Naive B cell (primary cell): Measurements from ENCODE around the gene SDR9C7. TPM values are rescaled to one million over a fixed set of nuclear protein-coding genes. Genes with fewer than 3 reads are reported as not detected.
A peak's percentile ranks its signal among the peaks of the same experiment; 100 is the strongest.
"Not testable (repeated sequence)": the region's sequence is repeated elsewhere in the genome, so short reads cannot be mapped to it uniquely, and the experiment has no call there.

Experiments used
- ATAC-seq, 2 donors: fragments of 150-1000 bp; cut with Tn5 transposase; 2 replicates each; pipeline ENCODE4 v1.10.0; 2021; ENCODE audit warnings: low read depth in 2 of 2, mild to moderate bottlenecking in 2 of 2, moderate library complexity in 2 of 2
- DNase-seq: peaks from one replicate; pipeline ENCODE4 v3.0.0; 2022
- H3K27ac Mint-ChIP-seq, 6 donors: one replicate each; pipeline ENCODE4 v1.8.0; 2020 to 2022; ENCODE audit warnings: mild to moderate bottlenecking in 6 of 6, mixed read lengths in 6 of 6, moderate library complexity in 5 of 6, inconsistent platforms in 2 of 6
- H3K27me3 Mint-ChIP-seq, 3 donors: one replicate each; pipeline ENCODE4 v1.8.0; 2021 to 2022; ENCODE audit warnings: mixed read lengths in 3 of 3, mild to moderate bottlenecking in 1 of 3
- H3K36me3 Mint-ChIP-seq, 2 donors: one replicate each; pipeline ENCODE4 v1.8.0; 2020 to 2022; ENCODE audit warnings: mixed read lengths in 2 of 2, inconsistent platforms in 1 of 2, mild to moderate bottlenecking in 1 of 2
- H3K4me1 Mint-ChIP-seq, 3 donors: one replicate each; pipeline ENCODE4 v1.8.0; 2020 to 2022; ENCODE audit warnings: mixed read lengths in 3 of 3, inconsistent platforms in 1 of 3, mild to moderate bottlenecking in 1 of 3, moderate library complexity in 1 of 3
- H3K4me3 Mint-ChIP-seq, 8 donors: one replicate each; pipeline ENCODE4 v1.8.0; 2020 to 2022; ENCODE audit warnings: mild to moderate bottlenecking in 8 of 8, mixed read lengths in 8 of 8, moderate library complexity in 8 of 8, inconsistent platforms in 2 of 8
- H3K9me3 Mint-ChIP-seq, 7 donors: one replicate each; pipeline ENCODE4 v1.8.0; 2020 to 2022; ENCODE audit warnings: mixed read lengths in 7 of 7, mild to moderate bottlenecking in 5 of 7, inconsistent platforms in 2 of 7, moderate library complexity in 1 of 7
- polyA plus RNA-seq, 6 donors: library from polyadenylated mRNA; unstranded; fragments of 300-500 nt; fragmentation: Illumina TruSeq; gene quantifications; one replicate each; pipeline ENCODE4 v1.2.3, GENCODE V29; 2021; ENCODE audit warnings: low read depth in 6 of 6

SDR9C7 gene
- polyA plus RNA-seq, 6 donors from 2014 or later = not detected

GRCh38 chr12:56963557-56963956 is 29.3 kb upstream of the SDR9C7 start:
- not testable (repeated sequence) for ATAC-seq
- peaks cover 0 to 12% of the 10 kb centered on the region in 2 donors for H3K36me3 Mint-ChIP-seq

GRCh38 chr12:56962247-56962646 is 28.0 kb upstream of the SDR9C7 start:
- H3K27ac Mint-ChIP-seq, ATAC-seq, H3K4me1 Mint-ChIP-seq, H3K4me3 Mint-ChIP-seq, DNase-seq: not testable (repeated sequence)
- H3K9me3 Mint-ChIP-seq = peaks cover 0 to 38% (median 16%) of the 10 kb centered on the region in 7 donors
- H3K36me3 Mint-ChIP-seq = peaks cover 7 to 20% of the 10 kb centered on the region in 2 donors
- peaks cover 15 to 40% (median 24%) of the 10 kb centered on the region in 3 donors for H3K27me3 Mint-ChIP-seq

More at GRCh38 chr12:56963557-56963956, 29.3 kb upstream of the SDR9C7 start:
- not testable (repeated sequence) for H3K27ac Mint-ChIP-seq, H3K4me3 Mint-ChIP-seq, H3K4me1 Mint-ChIP-seq, DNase-seq
- H3K9me3 Mint-ChIP-seq = peaks cover 0 to 28% (median 8%) of the 10 kb centered on the region in 7 donors
- H3K27me3 Mint-ChIP-seq = peaks cover 14 to 30% (median 16%) of the 10 kb centered on the region in 3 donors

- ATAC-seq = no peak
- peaks cover 7 to 20% of the 10 kb centered on the region in 2 donors for H3K36me3 Mint-ChIP-seq
- H3K4me1 Mint-ChIP-seq = no peaks in the 10 kb centered on the region
- H3K4me3 Mint-ChIP-seq = no peak overlapping the region
- H3K9me3 Mint-ChIP-seq = peaks cover 0 to 31% (median 16%) of the 10 kb centered on the region in 7 donors
- H3K27ac Mint-ChIP-seq = no peak overlapping the region
- peaks cover 13 to 41% (median 25%) of the 10 kb centered on the region in 3 donors for H3K27me3 Mint-ChIP-seq
- DNase-seq = no peak
Measured at GRCh38 chr12:56958422-56958821, 24.2 kb upstream of the SDR9C7 start.

GRCh38 chr12:56957229-56958052 is 23.2 kb upstream of the SDR9C7 start, which contains the start of gene RDH16:
Gene RDH16 (minus strand): TSS chr12:56957608. CDS start chr12:56957462, 146 bp downstream.
- peaks cover 0 to 28% (median 14%) of the 10 kb centered on the region in 7 donors for H3K9me3 Mint-ChIP-seq
- peaks cover 13 to 41% (median 30%) of the 10 kb centered on the region in 3 donors for H3K27me3 Mint-ChIP-seq
- no peaks in the 10 kb centered on the region for H3K4me1 Mint-ChIP-seq
- H3K4me3 Mint-ChIP-seq = peak within 1 kb of the TSS in 1 of 8 donors; percentile 63
- peaks cover 7 to 26% of the 10 kb centered on the region in 2 donors for H3K36me3 Mint-ChIP-seq
- ATAC-seq = no peak
- DNase-seq = no peak
- H3K27ac Mint-ChIP-seq = no peak within 1 kb of the TSS

- DNase-seq (no peak), ATAC-seq (no peak)
- Mint-ChIP-seq H3K27ac (no peak overlapping the region), H3K4me1 (no peaks in the 10 kb centered on the region), H3K36me3 (peaks cover 13 to 21% of the 10 kb centered on the region in 2 donors), H3K4me3 (no peak overlapping the region), H3K9me3 (peaks cover 0 to 22% (median 10%) of the 10 kb centered on the region in 7 donors), H3K27me3 (peaks cover 10 to 25% (median 25%) of the 10 kb centered on the region in 3 donors)
Measured at GRCh38 chr12:56955631-56956256, 21.5 kb upstream of the SDR9C7 start.

- Mint-ChIP-seq H3K36me3 (peaks cover 13 to 21% of the 10 kb centered on the region in 2 donors), H3K4me3 (no peak overlapping the region), H3K27ac (no peak overlapping the region), H3K27me3 (peaks cover 10 to 25% (median 19%) of the 10 kb centered on the region in 3 donors), H3K4me1 (no peaks in the 10 kb centered on the region), H3K9me3 (peaks cover 0 to 22% (median 10%) of the 10 kb centered on the region in 7 donors)
- ATAC-seq (no peak), DNase-seq (no peak)
Measured at GRCh38 chr12:56954958-56955355, 20.7 kb upstream of the SDR9C7 start.

GRCh38 chr12:56954057-56954957 is 20.1 kb upstream of the SDR9C7 start:
- H3K9me3 Mint-ChIP-seq = peaks cover 0 to 17% (median 8%) of the 10 kb centered on the region in 7 donors
- no peak overlapping the region for H3K27ac Mint-ChIP-seq
- peaks cover 13 to 19% of the 10 kb centered on the region in 2 donors for H3K36me3 Mint-ChIP-seq
- H3K27me3 Mint-ChIP-seq = peaks cover 5 to 20% (median 15%) of the 10 kb centered on the region in 3 donors
- no peak overlapping the region for H3K4me3 Mint-ChIP-seq
- no peaks in the 10 kb centered on the region for H3K4me1 Mint-ChIP-seq
- ATAC-seq (no peak), DNase-seq (no peak)

GRCh38 chr12:56953314-56953713 is 19.1 kb upstream of the SDR9C7 start:
- H3K36me3 Mint-ChIP-seq = peaks cover 13 to 16% of the 10 kb centered on the region in 2 donors
- H3K27ac Mint-ChIP-seq = no peak overlapping the region
- no peak for ATAC-seq
- peaks cover 4 to 17% (median 11%) of the 10 kb centered on the region in 3 donors for H3K27me3 Mint-ChIP-seq
- H3K9me3 Mint-ChIP-seq = peaks cover 0 to 15% (median 8%) of the 10 kb centered on the region in 7 donors
- no peak overlapping the region for H3K4me3 Mint-ChIP-seq
- no peaks in the 10 kb centered on the region for H3K4me1 Mint-ChIP-seq
- DNase-seq = no peak

GRCh38 chr12:56951582-56952339 is 17.6 kb upstream of the SDR9C7 start:
- DNase-seq = no peak
- no peaks in the 10 kb centered on the region for H3K4me1 Mint-ChIP-seq
- peaks cover 0 to 10% (median 9%) of the 10 kb centered on the region in 3 donors for H3K27me3 Mint-ChIP-seq
- no peak overlapping the region for H3K4me3 Mint-ChIP-seq
- peaks cover 0 to 13% (median 0%) of the 10 kb centered on the region in 7 donors for H3K9me3 Mint-ChIP-seq
- no peak overlapping the region for H3K27ac Mint-ChIP-seq
- peaks cover 6 to 8% of the 10 kb centered on the region in 2 donors for H3K36me3 Mint-ChIP-seq
- ATAC-seq = no peak

GRCh38 chr12:56948881-56949280 is 14.7 kb upstream of the SDR9C7 start:
- ATAC-seq = no peak
- peaks cover 0 to 12% (median 9%) of the 10 kb centered on the region in 3 donors for H3K27me3 Mint-ChIP-seq
- H3K4me3 Mint-ChIP-seq = no peak overlapping the region
- peaks cover 6 to 8% of the 10 kb centered on the region in 2 donors for H3K36me3 Mint-ChIP-seq
- DNase-seq = no peak
- H3K9me3 Mint-ChIP-seq = peaks cover 0 to 31% (median 8%) of the 10 kb centered on the region in 7 donors
- no peaks in the 10 kb centered on the region for H3K4me1 Mint-ChIP-seq
- no peak overlapping the region for H3K27ac Mint-ChIP-seq

GRCh38 chr12:56948457-56948777 is 14.2 kb upstream of the SDR9C7 start:
- ATAC-seq (no peak), DNase-seq (no peak)
- Mint-ChIP-seq H3K9me3 (peaks cover 0 to 36% (median 12%) of the 10 kb centered on the region in 7 donors), H3K36me3 (peaks cover 8 to 11% of the 10 kb centered on the region in 2 donors), H3K4me3 (no peak overlapping the region), H3K4me1 (no peaks in the 10 kb centered on the region), H3K27ac (no peak overlapping the region), H3K27me3 (peaks cover 0 to 16% (median 9%) of the 10 kb centered on the region in 3 donors)
